Colon (tissue), 2 donors: Measurements from ENCODE around the gene SRSF6.
"Not testable (repeated sequence)": the region's sequence is repeated elsewhere in the genome, so short reads cannot be mapped to it uniquely, and the experiment has no call there.

Experiments
- FAIRE-seq: peaks from 2 replicates; lab custom pipeline; 2012; peaks lifted over from hg19 to GRCh38; lab: Jason Lieb, UNC
- donor health status: control.
- donor health status: control.

SRSF6 gene

DNA sequence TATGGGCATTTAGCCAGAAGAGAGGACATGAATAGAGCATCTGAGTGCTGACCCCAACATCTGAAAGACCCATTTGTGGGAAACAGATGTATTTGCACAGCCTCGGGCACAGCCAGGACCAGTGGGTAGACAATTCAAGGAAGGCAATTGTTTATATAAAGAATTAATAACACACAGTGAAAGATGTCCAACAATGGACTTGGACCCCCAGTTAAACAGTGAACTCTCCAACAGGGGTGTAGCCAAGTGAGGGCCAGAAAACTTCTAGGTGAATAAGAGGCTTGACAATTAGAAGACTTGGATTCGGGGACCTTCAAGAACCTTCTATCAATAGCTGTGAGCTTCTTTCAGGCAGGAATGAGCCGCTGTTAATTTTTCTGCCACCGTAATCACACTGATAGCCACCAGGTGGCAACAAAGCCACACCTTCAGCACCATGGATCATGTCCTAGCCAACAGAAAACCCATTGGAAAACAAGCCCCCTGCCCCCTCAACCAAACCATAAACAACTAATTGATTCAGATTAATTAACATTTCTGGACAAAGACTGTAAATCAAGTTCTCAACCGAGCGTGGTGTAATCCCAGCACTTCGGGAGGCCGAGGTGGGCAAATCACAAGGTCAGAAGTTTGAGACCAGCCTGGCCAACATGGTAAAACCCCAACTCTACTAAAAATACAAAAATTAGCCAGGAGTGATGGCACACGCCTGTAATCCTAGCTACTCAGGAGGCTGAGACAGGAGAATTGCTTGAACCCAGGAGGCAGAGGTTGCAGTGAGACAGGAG, 8.8 kb upstream of the SRSF6 start:
- no peak for FAIRE-seq

DNA sequence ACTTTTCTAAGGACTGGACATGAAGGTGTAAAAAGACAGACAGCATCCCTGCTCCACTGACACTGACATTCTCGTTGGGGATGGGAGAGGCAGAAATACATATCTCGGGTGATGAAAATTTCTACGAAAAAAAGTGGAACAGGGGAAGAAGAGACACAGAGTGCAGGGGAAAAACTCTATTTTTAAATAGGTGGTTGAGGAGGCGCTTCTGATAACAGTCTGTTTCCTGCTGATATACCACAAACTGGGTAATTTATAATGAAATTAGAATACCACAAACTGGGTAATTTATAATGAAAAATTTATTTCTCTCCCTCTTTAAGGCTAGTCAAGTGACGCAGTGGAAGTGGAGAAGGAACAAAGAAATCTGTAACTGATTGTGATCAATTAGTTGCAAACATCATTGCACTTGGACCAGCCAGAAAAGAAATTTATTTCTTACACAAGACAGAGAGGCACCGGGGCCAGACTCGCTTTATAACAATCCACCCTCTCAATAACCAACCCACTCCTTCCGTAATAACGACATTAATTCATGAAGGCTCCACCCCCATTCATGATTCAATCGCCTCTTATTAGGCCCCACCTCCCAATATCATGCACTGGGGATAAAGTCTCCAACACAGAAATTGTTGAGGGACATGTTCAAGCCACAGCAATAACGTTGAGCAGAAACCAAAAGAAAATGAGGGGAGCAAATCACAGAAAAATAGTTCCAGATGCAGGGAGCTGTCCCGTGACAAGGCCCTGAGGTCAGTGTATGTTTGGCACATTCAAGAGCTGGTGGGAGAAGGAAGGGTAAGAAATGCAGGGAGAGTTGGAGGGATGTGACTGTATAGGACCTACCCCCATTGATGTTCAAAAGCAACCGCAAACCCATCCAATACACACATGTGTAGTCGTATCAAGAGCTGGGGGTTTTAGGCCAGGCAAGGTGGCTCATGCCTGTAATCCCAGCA, 6.6 kb upstream of the SRSF6 start:
- FAIRE-seq: no peak

DNA sequence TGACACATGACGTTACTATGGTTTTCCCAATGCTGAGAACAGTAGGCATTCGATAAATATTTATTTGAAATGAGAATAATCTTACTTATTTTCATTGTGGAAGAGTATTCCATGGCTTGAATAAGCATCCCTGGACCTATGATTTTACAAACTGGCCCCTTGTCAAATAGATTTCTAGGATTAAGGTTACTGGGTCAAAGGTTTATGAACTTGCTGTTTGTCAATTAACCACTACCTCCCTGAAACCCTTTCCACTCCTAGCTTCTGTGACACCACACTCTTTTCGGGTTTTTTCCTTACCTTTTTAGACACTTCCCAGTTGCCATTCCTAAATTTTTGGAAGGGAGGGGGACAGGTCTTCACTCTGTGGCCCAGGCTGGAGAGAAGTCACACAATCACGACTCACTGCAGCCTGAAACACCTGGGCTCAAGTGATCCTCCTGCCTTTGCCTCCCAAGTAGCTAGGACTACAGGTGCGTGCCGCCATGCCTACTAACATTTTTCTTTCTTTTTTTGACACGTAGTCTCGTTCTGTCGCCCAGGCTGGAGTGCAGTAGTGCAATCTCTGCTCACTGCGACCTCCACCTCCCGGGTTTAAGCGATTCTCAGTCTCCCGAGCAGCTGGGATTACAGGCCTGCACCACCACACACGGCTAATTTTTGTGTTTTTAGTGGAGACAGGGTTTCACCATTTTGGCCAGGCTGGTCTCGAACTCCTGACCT, 5.1 kb upstream of the SRSF6 start:
- FAIRE-seq: no peak

DNA sequence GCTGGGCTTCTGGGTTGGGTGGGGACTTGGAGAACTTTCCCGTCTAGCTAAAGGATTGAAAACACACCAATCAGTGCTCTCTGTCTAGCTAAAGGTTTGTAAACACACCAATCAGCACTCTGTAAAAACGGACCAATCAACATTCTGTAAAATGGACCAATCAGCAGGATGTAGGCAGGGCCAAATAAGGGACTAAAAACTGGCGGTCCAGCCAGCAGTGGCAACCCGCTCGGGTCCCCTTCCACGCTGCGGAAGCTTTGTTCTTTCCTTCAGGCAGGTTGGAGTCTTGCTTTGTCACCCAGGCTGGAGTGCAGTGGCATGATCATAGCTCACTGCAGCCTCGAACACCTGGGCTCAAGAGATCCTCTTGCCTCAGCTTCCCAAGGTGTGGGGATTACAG, 1.4 kb upstream of the SRSF6 start:
- not testable (repeated sequence) for FAIRE-seq

DNA sequence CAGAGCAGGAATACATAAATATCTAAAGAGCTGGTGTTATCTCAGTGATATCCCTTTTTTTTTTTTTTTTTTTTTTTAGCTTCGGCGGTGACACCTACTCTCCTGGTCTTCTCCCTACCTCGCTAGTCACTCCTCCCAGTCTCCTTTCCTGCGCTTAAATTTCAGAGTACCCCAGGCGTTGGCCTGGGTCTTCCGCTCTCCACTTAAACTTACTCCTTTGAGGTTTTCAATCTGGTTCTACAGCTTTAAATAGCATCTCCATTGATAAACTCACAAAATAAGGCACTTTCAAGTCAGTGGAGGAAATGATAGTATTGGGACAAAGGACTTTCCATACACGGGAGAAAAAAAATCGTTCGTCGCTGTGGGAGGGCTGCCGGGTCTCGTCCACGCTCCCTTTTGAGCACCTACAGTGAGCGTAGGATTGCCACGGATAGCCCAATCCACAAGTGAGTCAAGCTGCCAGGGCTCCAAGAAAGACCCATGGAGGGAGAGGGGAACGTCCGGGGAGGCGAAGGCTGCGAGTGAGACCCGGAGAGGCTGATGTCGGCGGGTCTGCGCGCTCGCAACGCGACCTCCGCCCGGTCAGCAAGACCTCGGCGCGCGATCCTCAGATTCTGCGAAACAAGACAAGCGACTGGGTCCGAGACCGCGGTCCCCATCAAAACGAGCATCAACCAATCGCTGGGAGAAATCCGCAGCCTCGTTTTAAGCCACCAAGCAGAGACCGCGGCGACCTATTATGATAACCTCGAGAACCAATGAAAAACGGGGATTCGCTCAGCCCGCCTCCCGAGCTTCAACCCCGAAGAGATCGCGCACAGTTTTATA, 672 bp upstream of the SRSF6 start:
- no peak for FAIRE-seq

DNA sequence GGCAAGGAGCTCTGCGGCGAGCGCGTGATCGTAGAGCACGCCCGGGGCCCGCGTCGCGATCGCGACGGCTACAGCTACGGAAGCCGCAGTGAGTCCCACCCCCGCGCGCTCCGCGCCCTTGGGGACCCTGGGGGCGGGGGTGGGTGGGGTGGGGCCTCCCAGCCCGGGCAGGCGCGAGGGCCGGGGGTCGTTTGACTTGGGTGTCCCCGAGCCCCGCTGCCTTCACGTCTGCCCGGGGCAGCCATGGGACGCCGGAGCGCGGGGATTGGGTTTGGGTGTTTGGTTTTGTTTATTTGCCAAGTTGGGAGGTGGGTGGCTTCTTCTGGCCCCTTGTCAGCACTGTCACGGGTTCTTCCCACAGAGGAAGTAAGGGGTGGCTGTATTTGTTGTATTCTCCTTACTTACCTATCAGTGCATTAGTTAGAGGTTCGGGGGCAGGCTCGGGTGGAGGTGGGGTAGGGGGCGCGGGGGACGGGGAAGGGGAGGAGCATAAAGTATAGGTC, 777 bp downstream of the SRSF6 start:
- no peak for FAIRE-seq

DNA sequence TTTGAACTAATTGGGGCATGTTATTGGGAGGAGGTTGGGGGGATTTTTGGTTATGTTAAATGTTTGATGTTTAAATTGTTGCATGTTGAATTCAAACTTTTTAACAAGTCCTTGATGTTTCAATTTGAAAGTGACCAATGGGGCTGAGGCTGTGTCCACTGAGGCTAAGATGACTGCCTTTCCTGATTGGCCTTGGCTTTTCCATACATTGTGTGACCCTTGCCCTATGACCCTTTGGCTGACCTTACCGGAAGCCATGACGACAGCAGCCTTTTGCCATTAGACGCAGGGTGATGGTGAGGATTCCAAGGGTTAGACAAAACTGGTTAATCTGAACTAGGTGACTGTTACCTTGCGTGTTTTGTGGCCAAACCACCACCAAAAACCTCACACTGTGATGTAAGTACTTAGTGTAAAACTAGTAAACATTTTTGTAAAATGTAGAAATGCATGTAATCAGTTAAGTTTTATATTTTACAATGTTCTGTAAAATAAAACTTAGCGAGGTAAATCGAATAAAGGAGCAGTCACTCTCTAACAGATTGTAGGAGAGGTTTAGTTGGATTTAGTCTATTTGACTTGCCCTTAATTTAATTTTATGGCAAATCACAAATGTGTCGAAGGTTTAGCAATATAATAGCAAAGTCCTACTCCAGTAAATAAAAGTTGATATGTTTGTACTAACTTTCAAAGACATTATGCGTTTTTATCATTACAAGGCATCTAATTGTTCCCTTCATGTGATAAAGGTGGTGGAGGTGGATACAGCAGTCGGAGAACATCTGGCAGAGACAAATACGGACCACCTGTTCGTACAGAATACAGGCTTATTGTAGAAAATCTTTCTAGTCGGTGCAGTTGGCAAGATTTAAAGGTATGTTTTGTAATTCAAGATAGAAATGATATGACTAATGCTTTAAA, 1.6 kb downstream of the SRSF6 start:
- FAIRE-seq: no peak

DNA sequence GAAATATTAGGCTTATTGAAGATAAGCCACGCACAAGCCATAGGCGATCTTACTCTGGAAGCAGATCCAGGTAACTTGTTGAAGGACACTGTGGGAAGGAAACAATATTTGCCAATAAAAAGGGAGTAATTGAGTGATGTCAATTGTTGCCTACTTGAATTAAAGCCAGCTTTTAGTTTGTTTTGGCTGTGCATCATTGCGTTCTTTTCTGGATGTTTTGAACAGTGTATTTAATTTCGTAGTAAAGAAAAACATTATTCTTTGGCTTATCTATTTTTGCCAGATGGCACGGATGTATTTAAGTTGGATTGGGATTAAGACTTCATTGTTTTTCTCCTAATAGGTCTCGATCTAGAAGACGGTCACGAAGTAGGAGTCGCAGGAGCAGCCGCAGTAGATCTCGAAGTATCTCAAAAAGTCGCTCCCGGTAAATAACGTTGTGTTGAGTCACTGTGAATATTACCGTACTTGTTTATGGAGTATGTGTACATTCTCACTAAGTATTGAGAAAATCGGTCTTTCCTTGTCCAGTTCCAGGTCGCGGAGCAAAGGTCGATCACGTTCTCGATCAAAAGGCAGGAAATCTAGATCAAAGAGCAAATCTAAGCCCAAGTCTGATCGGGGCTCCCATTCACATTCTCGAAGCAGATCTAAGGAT, 2.6 kb downstream of the SRSF6 start:
- no peak for FAIRE-seq

DNA sequence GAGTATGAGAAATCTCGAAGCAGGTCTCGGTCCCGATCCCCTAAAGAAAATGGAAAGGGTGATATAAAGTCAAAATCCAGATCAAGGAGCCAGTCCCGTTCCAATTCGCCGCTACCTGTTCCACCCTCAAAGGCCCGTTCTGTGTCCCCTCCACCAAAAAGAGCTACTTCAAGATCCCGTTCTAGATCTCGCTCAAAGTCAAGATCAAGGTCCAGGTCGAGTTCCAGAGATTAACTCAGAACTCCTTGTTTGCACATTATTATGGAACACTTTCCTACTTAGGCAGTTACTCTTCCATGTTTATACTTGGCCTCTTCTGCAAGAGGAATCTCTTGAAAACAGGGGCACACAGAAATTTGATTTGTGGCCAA, 3.1 kb downstream of the SRSF6 start:
- no peak for FAIRE-seq

DNA sequence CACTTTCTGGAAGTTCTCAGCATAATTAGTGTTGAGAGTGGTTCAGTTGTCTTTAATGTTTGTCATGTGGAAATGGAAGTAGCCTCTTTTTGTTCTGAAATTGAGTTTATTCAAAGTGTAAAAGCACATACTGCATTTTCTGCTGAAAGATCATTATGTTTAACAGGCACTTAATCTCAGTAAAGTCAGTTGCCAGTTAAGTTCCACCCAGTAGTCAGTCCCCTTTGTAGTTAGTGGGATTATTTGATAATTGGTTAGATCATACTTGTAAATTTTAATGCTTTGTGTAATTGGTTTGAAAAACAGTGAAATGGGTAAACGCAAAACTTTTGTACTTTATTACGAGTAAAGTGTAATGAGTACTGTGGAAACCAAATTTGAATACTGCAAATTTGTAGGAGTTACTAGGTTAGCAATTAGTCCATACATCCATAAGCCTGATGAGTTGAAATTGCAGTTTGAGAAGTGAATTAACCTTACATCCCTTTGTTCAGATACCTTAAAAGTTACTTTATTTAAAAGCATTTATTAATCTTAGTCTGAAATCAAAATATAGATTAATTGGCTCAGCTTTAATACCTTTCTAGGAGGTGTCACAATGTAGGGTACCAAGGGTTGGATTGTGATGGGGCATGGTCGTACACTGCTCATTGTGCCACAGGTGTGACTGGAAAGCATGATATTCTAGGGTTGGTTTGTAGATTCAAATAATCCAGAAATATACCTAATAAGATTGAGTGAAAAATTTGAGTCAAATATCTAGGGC, 4.4 kb downstream of the SRSF6 start:
- no peak for FAIRE-seq

DNA sequence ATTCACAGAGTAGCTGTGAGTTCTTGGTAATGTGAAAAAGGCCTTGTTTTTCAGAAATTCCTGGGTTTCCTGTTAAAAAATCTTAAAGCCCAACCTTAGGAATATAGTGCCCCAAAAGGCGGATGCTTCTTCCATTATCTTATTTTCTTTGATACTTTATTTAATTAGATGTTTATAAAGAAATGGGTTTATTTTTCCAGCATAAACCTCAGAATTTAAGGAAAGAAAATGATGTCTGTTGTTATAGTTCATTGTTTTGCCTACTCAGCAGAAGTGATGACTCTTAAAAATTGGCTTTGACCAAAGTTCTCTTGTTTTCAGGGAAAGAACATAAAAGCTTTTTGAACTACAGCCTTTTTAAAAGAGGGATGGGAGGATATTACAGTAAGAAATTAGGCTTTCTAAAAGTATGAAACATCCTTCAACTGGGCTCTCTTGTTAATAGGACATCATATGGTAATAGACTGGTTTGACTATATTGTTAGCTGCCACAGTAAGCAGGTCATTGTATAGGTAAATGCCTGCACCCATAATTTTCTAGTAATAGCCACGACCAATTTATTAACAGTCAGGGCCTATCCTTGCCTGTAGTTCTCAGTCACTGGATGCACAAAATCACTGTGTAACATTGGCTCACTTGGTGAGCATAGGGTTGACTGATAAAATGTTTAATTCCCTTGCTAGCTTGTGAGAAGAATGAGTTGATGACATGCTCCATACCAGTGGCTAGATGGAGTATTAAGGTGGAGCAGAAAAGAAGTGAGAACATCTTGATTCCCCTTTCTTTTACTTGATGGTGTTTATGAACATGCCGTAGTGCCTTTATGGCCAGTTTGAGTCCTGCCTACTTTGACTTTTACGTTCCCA, 5.2 kb downstream of the SRSF6 start:
- FAIRE-seq: no peak

DNA sequence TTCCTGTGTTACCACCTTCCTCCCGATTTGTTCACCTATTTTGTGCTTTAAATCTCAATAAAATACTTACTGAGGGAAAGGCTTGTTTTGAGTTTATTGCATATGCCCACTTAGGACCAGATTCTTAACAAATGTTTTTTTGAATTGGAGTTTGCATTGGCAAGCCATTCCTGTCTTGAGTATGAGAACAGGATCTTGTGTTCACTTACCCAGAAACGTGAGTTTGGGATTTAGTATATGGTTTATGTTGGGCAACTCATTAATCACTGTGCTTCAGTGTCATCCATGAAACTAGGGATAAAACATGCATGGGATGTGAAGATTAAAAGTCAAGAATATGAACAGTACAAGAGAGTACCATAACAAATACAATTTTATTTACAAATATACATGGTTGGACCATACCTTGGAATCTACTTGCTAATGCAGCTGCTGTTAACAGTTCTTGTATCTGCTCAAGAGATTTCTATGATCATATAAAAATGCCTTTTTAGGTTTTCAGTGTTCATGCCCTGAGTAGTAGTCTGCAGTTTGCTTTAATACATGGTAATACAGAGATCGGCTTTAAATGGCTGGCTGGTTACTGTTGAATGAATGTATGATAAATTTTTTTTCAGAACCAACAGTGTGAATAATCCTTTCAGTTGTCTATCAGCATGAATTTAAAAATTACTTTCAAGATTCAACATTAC, 6.0 kb downstream of the SRSF6 start:
- no peak for FAIRE-seq

DNA sequence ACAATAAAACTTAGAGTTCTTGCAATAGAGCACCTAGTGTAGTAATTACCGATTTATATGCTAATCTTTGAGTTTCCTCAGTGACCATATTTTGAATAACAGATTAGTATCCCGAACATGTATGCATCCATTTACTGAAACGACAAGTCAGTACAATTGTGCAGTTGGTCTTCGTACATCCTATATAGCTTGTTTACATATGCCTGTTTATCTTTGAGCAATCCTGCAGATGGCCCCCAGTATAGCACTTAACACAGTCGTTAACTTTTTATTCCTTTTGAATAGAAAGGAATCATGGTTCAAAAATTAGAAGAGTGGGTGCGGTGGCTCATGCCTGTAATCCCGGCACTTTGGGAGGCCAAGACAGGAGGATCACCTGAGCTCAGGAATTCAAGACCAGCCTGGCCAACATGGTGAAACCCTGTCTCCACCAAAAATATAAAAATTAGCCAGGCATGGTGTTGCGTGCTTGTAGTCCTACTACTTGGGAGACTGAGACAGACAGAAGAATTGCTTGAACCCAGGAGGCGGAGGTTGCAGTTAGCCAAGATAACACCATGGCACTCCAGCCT, 6.6 kb downstream of the SRSF6 start:
- no peak for FAIRE-seq

DNA sequence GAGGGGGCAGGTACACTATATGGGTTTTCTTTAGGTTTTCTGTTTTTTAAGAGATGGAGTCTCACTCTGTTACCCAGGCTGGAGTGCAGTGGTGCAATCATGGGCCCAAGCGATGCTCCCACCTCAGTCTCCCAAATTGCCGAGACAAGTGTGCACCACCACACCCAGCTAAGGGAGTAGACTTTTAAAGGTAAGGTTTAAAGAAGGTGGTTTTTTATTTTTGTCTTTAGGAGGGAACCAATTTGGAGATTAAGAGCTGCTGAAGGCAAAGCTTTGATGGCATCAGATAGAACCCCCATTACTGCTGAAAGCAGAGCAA, 7.9 kb downstream of the SRSF6 start:
- no peak for FAIRE-seq

DNA sequence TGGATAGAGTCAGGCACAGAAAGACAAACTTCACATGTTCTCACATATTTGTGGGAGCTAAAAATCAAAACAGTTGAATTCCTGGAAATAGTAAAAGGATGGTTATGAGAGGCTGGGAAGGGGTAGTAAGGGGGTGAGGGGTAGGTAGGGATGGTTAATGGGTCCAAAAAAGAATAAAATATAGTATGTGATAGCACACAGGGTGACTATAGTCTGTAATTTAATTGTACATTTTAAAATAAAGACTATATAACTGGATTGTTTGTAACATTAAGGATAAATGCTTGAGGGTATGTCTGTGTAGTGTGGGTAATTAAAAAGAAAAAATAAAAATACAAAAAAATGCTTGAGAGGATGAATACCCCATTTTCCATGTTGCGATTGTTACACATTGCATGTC, 9.9 kb downstream of the SRSF6 start:
- FAIRE-seq: no peak

DNA sequence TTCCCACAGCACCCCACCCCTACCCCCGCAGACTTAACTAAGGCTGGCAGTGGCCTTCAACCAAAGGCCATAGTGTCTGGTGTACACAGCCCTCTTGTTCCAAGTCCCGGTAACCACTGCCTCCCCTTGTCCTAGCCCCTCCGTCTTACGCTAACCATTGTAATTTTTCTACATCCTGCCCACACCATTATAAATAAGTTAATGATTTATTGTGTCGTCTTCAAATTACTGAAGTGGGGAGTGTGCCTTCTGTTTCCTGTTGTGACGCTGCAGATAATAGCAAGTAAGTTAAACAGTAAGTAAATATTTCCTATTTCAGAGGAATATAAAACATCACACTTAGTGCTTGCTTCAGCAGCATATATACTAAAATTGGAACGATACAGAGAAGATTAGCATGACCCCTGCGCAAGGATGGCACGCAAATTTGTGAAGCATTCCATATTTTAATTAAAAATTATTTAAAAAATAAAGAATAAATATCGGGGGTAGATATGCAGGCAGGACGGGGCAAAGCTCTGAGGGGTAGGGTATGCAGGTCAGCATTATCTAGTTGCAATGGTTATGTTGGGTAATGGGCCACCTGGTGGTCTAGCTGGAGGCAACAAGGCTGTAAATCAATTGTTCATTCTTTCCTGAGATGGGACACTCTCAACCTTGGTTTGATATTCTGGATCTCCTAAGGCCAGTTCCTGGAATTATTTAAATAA, 15.1 kb downstream of the SRSF6 start:
- no peak for FAIRE-seq

DNA sequence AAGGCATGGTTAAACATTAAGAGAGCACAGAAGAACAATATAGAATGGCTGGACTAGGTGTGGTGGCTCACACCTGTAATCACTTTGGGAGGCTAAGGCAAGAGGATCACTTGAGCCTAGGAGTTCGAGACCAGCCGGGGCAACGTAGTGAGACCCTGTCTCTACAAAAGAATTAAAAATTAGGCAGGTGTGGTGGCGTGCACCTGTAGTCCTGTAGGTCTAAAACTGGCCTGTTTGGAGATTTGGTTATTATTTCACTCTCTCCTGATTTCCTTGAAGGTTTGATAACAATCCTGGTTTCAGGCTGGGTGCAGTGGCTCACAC, 15.6 kb downstream of the SRSF6 start:
- no peak for FAIRE-seq
